SK-N-SH treated with all-trans-retinoic acid at 6 μM for 48 hours (cell line): Measurements from ENCODE around the gene SYVN1.

Source experiments
- ATAC-seq: fragments of 200-7000 bp; cut with Tn5 transposase; 3 replicates; pipeline ENCODE4 v1.9.1; 2020; ENCODE audit warnings: mild to moderate bottlenecking, moderate library complexity
- ARNTL ChIP-seq: fragments of 450-650 bp; formaldehyde crosslinking; IDR thresholded peaks from 2 replicates; pipeline ENCODE4 v1.5.0; 2020; ENCODE audit warnings: low read depth, mild to moderate bottlenecking, moderate library complexity, borderline replicate concordance
- ESRRG ChIP-seq: fragments of 250-450 bp; sonication (Bioruptor Pico); IDR thresholded peaks from 2 replicates; pipeline ENCODE4 v1.6.1; 2021; ENCODE audit warnings: mild to moderate bottlenecking
- GLIS3 ChIP-seq: fragments of 250-450 bp; sonication (Bioruptor Pico); IDR thresholded peaks from 2 replicates; pipeline ENCODE4 v1.5.0; 2020; ENCODE audit warnings: mild to moderate bottlenecking, moderate library complexity
- ISL1 ChIP-seq: fragments of 250-450 bp; sonication (Bioruptor Pico); IDR thresholded peaks from 2 replicates; pipeline ENCODE4 v2.1.2; 2022; ENCODE audit warnings: mild to moderate bottlenecking, moderate library complexity
- PPARA ChIP-seq: fragments of 250-450 bp; sonication (Bioruptor Pico); IDR thresholded peaks from 2 replicates; pipeline ENCODE4 v1.5.0; 2020; ENCODE audit warnings: mild to moderate bottlenecking, borderline replicate concordance
- SNAI2 ChIP-seq: fragments of 250-450 bp; sonication (Bioruptor Pico); IDR thresholded peaks from 2 replicates; pipeline ENCODE4 v1.5.0; 2020; ENCODE audit warnings: mild to moderate bottlenecking, moderate library complexity
- TOX ChIP-seq: fragments of 250-450 bp; sonication (Bioruptor Pico); IDR thresholded peaks from 2 replicates; pipeline ENCODE4 v1.8.0; 2021; ENCODE audit warnings: mild to moderate bottlenecking, moderate library complexity, borderline replicate concordance
- ZC3H10 ChIP-seq: fragments of 250-450 bp; sonication (Bioruptor Pico); IDR thresholded peaks from 2 replicates; pipeline ENCODE4 v1.5.1; 2021; ENCODE audit warnings: mild to moderate bottlenecking, moderate library complexity
- ZFP3 ChIP-seq: fragments of 250-450 bp; sonication (Bioruptor Pico); IDR thresholded peaks from 2 replicates; pipeline ENCODE4 v1.5.0; 2020; ENCODE audit warnings: mild to moderate bottlenecking, moderate library complexity
- ZNF565 ChIP-seq: fragments of 450-650 bp; formaldehyde crosslinking; conservative IDR thresholded peaks from 2 replicates; pipeline ENCODE4 v1.5.0; 2020; ENCODE audit warnings: low read depth, mild to moderate bottlenecking, moderate library complexity
- ZNF70 ChIP-seq: fragments of 450-650 bp; formaldehyde crosslinking; IDR thresholded peaks from 2 replicates; pipeline ENCODE4 v1.5.0; 2020; ENCODE audit warnings: mild to moderate bottlenecking, moderate library complexity
- ZNF8 ChIP-seq: fragments of 450-650 bp; formaldehyde crosslinking; IDR thresholded peaks from 2 replicates; pipeline ENCODE4 v1.5.0; 2020; ENCODE audit warnings: mild to moderate bottlenecking, moderate library complexity
- TF ChIP-seq, protein P1 (sequence below): fragments of 250-450 bp; sonication (Bioruptor Pico); IDR thresholded peaks from 2 replicates; pipeline ENCODE4 v1.5.1; 2020; ENCODE audit warnings: low read depth, mild to moderate bottlenecking, moderate library complexity
- TF ChIP-seq, protein P2 (sequence below): fragments of 250-450 bp; sonication (Bioruptor Pico); IDR thresholded peaks from 2 replicates; pipeline ENCODE4 v1.8.0; 2020; ENCODE audit warnings: mild to moderate bottlenecking, moderate library complexity, borderline replicate concordance
- TF ChIP-seq, protein P3 (sequence below): fragments of 250-450 bp; sonication (Bioruptor Pico); IDR thresholded peaks from 2 replicates; pipeline ENCODE4 v1.5.0; 2020; ENCODE audit warnings: mild to moderate bottlenecking, moderate library complexity

Gene SYVN1

DNA sequence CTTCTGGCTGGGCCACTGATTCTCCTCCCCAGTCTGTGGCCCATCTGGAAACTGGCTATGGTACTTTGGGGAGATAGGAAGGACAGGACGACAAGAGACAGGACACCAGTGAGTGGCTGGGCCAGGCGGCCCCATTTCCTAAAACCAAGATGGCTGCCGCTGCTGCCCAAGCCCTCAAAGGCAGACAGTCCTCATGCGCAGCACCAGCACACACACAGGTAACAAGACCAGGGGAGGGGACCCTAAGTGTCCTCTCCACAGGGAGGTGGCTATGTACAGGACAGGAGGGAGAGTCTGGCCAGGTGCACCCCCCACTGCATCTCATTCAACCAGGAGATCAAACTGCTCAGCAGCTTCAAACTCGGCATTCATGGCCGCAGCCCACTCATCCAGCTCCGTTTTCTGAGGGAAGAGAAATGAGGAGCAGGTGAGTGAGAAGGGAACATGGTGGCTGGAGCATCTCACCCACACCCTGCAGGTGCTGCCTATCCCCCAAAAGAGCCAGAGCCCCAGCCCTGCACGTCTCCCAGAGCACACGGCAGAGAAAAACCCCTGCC is 55.5 kb downstream of the SYVN1 start (continued):
- TF ChIP-seq ISL1 (CRISPR knock-in tag) (no peak), SNAI2 (CRISPR knock-in tag) (no peak), TOX (no peak)
- TF ChIP-seq, protein P1, sequence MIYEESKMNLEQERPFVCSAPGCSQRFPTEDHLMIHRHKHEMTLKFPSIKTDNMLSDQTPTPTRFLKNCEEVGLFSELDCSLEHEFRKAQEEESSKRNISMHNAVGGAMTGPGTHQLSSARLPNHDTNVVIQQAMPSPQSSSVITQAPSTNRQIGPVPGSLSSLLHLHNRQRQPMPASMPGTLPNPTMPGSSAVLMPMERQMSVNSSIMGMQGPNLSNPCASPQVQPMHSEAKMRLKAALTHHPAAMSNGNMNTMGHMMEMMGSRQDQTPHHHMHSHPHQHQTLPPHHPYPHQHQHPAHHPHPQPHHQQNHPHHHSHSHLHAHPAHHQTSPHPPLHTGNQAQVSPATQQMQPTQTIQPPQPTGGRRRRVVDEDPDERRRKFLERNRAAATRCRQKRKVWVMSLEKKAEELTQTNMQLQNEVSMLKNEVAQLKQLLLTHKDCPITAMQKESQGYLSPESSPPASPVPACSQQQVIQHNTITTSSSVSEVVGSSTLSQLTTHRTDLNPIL (CRISPR knock-in tag), result no peak

DNA sequence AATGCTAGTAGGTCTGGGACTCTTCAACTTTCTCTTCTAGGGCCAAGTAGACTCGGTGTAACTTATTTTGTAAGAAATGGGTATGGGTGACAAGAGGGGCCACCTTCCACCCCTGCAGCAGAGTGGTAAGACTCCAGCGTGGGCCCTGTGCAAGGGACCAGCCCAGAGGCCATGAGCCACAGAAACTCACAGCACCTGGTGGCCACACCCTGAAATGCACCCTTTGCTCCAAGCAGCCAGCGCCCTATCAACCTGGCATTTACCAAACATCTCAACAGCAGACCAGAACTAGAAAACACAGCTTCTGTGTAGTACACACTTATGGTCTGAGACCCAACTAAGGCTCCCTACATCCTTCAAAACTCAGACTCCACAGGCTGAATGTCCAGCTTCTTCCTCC is 56.2 kb downstream of the SYVN1 start:
- ATAC-seq, result peak; percentile 90
- TF ChIP-seq ZNF70 (CRISPR knock-in tag) (no peak), PPARA (no peak), ISL1 (CRISPR knock-in tag) (no peak), ESRRG (CRISPR knock-in tag) (no peak), ARNTL (no peak), ZFP3 (CRISPR knock-in tag) (no peak), ZNF565 (CRISPR knock-in tag) (no peak)
- TF ChIP-seq, protein P1 (CRISPR knock-in tag), result no peak
- TF ChIP-seq, all 23 proteins: peak for 0

DNA sequence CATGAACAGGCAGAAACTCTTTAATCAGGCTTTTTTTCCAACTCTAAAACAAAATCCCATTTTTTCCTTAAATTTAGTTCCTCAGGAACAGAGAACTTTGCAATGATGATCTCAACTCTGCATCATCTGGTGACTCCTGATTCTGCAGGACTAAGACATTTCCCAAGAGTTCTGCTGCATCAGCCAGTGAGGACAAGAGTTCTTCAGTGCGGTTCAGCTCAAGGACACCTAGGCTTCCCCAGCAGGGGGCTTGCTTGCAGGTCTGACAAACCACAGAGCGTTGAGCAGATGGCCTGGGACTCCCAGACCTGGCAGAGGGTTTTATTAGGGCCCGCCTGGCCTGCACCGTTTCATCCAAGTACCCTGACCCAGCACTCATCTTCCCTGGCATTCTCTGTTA is 56.9 kb downstream of the SYVN1 start:
- no peak; the same call in 2 of the 3 replicates for ATAC-seq
- TF ChIP-seq ARNTL (no peak), ZNF8 (CRISPR knock-in tag) (no peak), ZNF70 (CRISPR knock-in tag) (no peak), SNAI2 (CRISPR knock-in tag) (no peak), GLIS3 (CRISPR knock-in tag) (no peak), ZC3H10 (CRISPR knock-in tag) (no peak), TOX (no peak)
- TF ChIP-seq, protein P2, sequence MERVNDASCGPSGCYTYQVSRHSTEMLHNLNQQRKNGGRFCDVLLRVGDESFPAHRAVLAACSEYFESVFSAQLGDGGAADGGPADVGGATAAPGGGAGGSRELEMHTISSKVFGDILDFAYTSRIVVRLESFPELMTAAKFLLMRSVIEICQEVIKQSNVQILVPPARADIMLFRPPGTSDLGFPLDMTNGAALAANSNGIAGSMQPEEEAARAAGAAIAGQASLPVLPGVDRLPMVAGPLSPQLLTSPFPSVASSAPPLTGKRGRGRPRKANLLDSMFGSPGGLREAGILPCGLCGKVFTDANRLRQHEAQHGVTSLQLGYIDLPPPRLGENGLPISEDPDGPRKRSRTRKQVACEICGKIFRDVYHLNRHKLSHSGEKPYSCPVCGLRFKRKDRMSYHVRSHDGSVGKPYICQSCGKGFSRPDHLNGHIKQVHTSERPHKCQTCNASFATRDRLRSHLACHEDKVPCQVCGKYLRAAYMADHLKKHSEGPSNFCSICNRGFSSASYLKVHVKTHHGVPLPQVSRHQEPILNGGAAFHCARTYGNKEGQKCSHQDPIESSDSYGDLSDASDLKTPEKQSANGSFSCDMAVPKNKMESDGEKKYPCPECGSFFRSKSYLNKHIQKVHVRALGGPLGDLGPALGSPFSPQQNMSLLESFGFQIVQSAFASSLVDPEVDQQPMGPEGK (CRISPR knock-in tag), result no peak
- TF ChIP-seq, protein P3, sequence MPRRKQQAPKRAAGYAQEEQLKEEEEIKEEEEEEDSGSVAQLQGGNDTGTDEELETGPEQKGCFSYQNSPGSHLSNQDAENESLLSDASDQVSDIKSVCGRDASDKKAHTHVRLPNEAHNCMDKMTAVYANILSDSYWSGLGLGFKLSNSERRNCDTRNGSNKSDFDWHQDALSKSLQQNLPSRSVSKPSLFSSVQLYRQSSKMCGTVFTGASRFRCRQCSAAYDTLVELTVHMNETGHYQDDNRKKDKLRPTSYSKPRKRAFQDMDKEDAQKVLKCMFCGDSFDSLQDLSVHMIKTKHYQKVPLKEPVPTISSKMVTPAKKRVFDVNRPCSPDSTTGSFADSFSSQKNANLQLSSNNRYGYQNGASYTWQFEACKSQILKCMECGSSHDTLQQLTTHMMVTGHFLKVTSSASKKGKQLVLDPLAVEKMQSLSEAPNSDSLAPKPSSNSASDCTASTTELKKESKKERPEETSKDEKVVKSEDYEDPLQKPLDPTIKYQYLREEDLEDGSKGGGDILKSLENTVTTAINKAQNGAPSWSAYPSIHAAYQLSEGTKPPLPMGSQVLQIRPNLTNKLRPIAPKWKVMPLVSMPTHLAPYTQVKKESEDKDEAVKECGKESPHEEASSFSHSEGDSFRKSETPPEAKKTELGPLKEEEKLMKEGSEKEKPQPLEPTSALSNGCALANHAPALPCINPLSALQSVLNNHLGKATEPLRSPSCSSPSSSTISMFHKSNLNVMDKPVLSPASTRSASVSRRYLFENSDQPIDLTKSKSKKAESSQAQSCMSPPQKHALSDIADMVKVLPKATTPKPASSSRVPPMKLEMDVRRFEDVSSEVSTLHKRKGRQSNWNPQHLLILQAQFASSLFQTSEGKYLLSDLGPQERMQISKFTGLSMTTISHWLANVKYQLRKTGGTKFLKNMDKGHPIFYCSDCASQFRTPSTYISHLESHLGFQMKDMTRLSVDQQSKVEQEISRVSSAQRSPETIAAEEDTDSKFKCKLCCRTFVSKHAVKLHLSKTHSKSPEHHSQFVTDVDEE (CRISPR knock-in tag), result no peak
